IMR-90 (cell line): ENCODE results near the gene CDH15. TPM values are rescaled to one million over a fixed set of nuclear protein-coding genes. Genes with fewer than 3 reads are reported as not detected.

Experiments
- ATAC-seq: fragments of 200-7000 bp; cut with Tn5 transposase; 2 replicates; pipeline ENCODE4 v1.9.1; 2020; ENCODE audit warnings: low read depth, mild to moderate bottlenecking, moderate library complexity
- BruUV-seq: library from RNA; stranded (reverse); fragments of 400-500 nt; replicated peaks from 2 replicates; lab custom pipeline; 2021; lab: Mats Ljungman, UMichigan
- CTCF ChIA-PET: fragments of 300-600 bp; formaldehyde crosslinking; extraction: SDS; loops from one replicate; lab custom pipeline; 2021; ENCODE audit warnings: antibody characterized with exemption; lab: Yijun Ruan, JAX
- POLR2A ChIA-PET: fragments of 300-600 bp; sonication (Branson Sonifier 250); formaldehyde crosslinking; loops from one replicate; lab custom pipeline; 2022; ENCODE audit warnings: antibody characterized with exemption; ENCODE audit not compliant: unreplicated experiment; lab: Charles Lee
- DNase-seq: peaks from one replicate; pipeline ENCODE4 v3.0.0; 2013
- H2AFZ ChIP-seq: replicated peaks from 2 replicates; pipeline ENCODE3; 2013; ENCODE audit warnings: low read length, mild to moderate bottlenecking; ENCODE audit not compliant: poor library complexity
- H2AK5ac ChIP-seq: 2 replicates; pipeline ENCODE4 v1.6.1; 2013; ENCODE audit warnings: low read depth, low read length, inconsistent platforms
- H2AK9ac ChIP-seq: replicated peaks from 2 replicates; pipeline ENCODE3; 2013; ENCODE audit warnings: mild to moderate bottlenecking, low read depth, low read length, moderate library complexity; ENCODE audit not compliant: poor library complexity
- H2BK120ac ChIP-seq: 2 replicates; pipeline ENCODE4 v1.6.1; 2013; ENCODE audit warnings: low read depth, low read length, inconsistent platforms
- H2BK15ac ChIP-seq: 3 replicates; pipeline ENCODE4 v1.6.1; 2013; ENCODE audit warnings: low read depth, low read length, inconsistent platforms
- H2BK20ac ChIP-seq: 2 replicates; pipeline ENCODE4 v1.6.1; 2013; ENCODE audit warnings: low read depth, mild to moderate bottlenecking, inconsistent platforms, low read length, moderate library complexity
- H2BK5ac ChIP-seq: 2 replicates; pipeline ENCODE4 v1.6.1; 2013; ENCODE audit warnings: mild to moderate bottlenecking, low read depth, low read length, inconsistent platforms; ENCODE audit not compliant: poor library complexity, severe bottlenecking
- H3K14ac ChIP-seq: replicated peaks from 2 replicates; pipeline ENCODE4 v1.6.1; 2013; ENCODE audit warnings: low read depth, low read length, inconsistent platforms
- H3K18ac ChIP-seq: 2 replicates; pipeline ENCODE4 v1.6.1; 2013; ENCODE audit warnings: low read depth, low read length, control low read depth
- H3K23ac ChIP-seq: 2 replicates; pipeline ENCODE4 v1.6.1; 2013; ENCODE audit warnings: low read depth, low read length, inconsistent platforms
- H3K27ac ChIP-seq: 2 replicates; pipeline ENCODE4 v1.5.1; 2013; ENCODE audit warnings: mild to moderate bottlenecking, control low read depth, low read length; ENCODE audit not compliant: insufficient read depth
- H3K27me3 ChIP-seq: 2 replicates; pipeline ENCODE4 v1.6.1; 2013; ENCODE audit warnings: low read length; ENCODE audit not compliant: control insufficient read depth, insufficient read depth
- H3K36me3 ChIP-seq: 2 replicates; pipeline ENCODE4 v1.6.1; 2013; ENCODE audit warnings: low read length, mixed read lengths; ENCODE audit not compliant: control insufficient read depth, insufficient read depth
- H3K4ac ChIP-seq: 2 replicates; pipeline ENCODE4 v1.6.1; 2013; ENCODE audit warnings: low read depth, low read length, inconsistent platforms
- H3K4me1 ChIP-seq: 2 replicates; pipeline ENCODE4 v1.6.1; 2013; ENCODE audit warnings: low read length, mixed read lengths; ENCODE audit not compliant: control insufficient read depth, insufficient read depth
- H3K4me2 ChIP-seq: 2 replicates; pipeline ENCODE4 v1.6.1; 2013; ENCODE audit warnings: low read depth, mild to moderate bottlenecking, control low read depth, low read length, moderate library complexity
- H3K4me3 ChIP-seq: 2 replicates; pipeline ENCODE4 v1.5.1; 2013; ENCODE audit warnings: low read depth, mild to moderate bottlenecking, control low read depth, low read length, moderate library complexity; ENCODE audit not compliant: insufficient read depth
- H3K56ac ChIP-seq: 2 replicates; pipeline ENCODE4 v1.6.1; 2013; ENCODE audit warnings: low read length, inconsistent platforms; ENCODE audit not compliant: insufficient read depth; ENCODE audit errors: extremely low read depth
- H3K79me1 ChIP-seq, 2 experiments: 2 replicates each; pipeline ENCODE4 v1.6.1; 2013; ENCODE audit warnings: low read length in 2 of 2, inconsistent platforms in 1 of 2, low read depth in 1 of 2
- H3K9ac ChIP-seq: 2 replicates; pipeline ENCODE4 v1.6.1; 2013; ENCODE audit warnings: low read depth, low read length, control low read depth
- H3K9me1 ChIP-seq: 2 replicates; pipeline ENCODE4 v1.6.1; 2013; ENCODE audit warnings: low read length, inconsistent platforms; ENCODE audit not compliant: insufficient read depth
- H3K9me3 ChIP-seq: 2 replicates; pipeline ENCODE4 v1.6.1; 2013; ENCODE audit warnings: low read length; ENCODE audit not compliant: control insufficient read depth, insufficient read depth
- H4K20me1 ChIP-seq: 2 replicates; pipeline ENCODE4 v1.6.1; 2013; ENCODE audit warnings: low read length, inconsistent platforms; ENCODE audit not compliant: insufficient read depth
- H4K5ac ChIP-seq: 2 replicates; pipeline ENCODE4 v1.6.1; 2013; ENCODE audit warnings: mild to moderate bottlenecking, low read depth, low read length, control low read depth
- H4K8ac ChIP-seq, 2 experiments: 2 replicates each; pipeline ENCODE4 v1.6.1; 2013; ENCODE audit warnings: low read depth in 2 of 2, low read length in 2 of 2, control low read depth in 1 of 2, inconsistent platforms in 1 of 2
- H4K91ac ChIP-seq: 2 replicates; pipeline ENCODE4 v1.6.1; 2013; ENCODE audit warnings: low read depth, low read length, inconsistent platforms; ENCODE audit not compliant: insufficient read depth
- CEBPB ChIP-seq: IDR thresholded peaks from 2 replicates; pipeline ENCODE4 v1.6.1; 2012; ENCODE audit warnings: low read depth, low read length, improper control_type of control experiment
- CHD1 ChIP-seq: IDR thresholded peaks from 2 replicates; pipeline ENCODE4 v1.6.1; 2012; ENCODE audit warnings: low read depth, low read length, improper control_type of control experiment
- CTCF ChIP-seq: conservative IDR thresholded peaks from 2 replicates; pipeline ENCODE4 v1.5.1; 2012; ENCODE audit warnings: mild to moderate bottlenecking, low read depth, low read length, improper control_type of control experiment
- ELK1 ChIP-seq: fragments of 150-350 bp; IDR thresholded peaks from 2 replicates; pipeline ENCODE4 v1.6.1; 2016; ENCODE audit warnings: low read depth, mild to moderate bottlenecking, low read length, moderate library complexity, borderline replicate concordance
- FOS ChIP-seq: fragments of 150-350 bp; IDR thresholded peaks from 2 replicates; pipeline ENCODE4 v1.6.1; 2016; ENCODE audit warnings: low read depth, low read length
- MAZ ChIP-seq: IDR thresholded peaks from 2 replicates; pipeline ENCODE4 v1.6.1; 2012; ENCODE audit warnings: low read depth, mild to moderate bottlenecking, low read length, improper control_type of control experiment, moderate library complexity, borderline replicate concordance
- MXI1 ChIP-seq: IDR thresholded peaks from 2 replicates; pipeline ENCODE4 v1.6.1; 2012; ENCODE audit warnings: low read depth, mild to moderate bottlenecking, low read length, moderate library complexity, borderline replicate concordance
- NFE2L2 ChIP-seq: fragments of 150-350 bp; IDR thresholded peaks from 2 replicates; pipeline ENCODE4 v1.6.1; 2016; ENCODE audit warnings: low read depth, mild to moderate bottlenecking, low read length
- RAD21 ChIP-seq: IDR thresholded peaks from 2 replicates; pipeline ENCODE4 v1.6.1; 2012; ENCODE audit warnings: low read length, improper control_type of control experiment
- RCOR1 ChIP-seq: IDR thresholded peaks from 2 replicates; pipeline ENCODE4 v1.6.1; 2012; ENCODE audit warnings: mild to moderate bottlenecking, low read length, improper control_type of control experiment; ENCODE audit not compliant: insufficient replicate concordance
- SMC3 ChIP-seq: fragments of 150-350 bp; IDR thresholded peaks from 2 replicates; pipeline ENCODE4 v1.6.1; 2016; ENCODE audit warnings: low read depth, mild to moderate bottlenecking, antibody characterized with exemption, low read length, moderate library complexity
- WGBS, 2 experiments: methylation state at CpG; one replicate each; pipeline versions ENCODE4 v1.1.5 to v1.1.7; 2013; ENCODE audit warnings: missing lambda C conversion rate in 2 of 2; ENCODE audit not compliant: insufficient read length in 1 of 2; ENCODE audit errors: extremely low coverage in 2 of 2; 5-methylcytosine and 5-hydroxymethylcytosine counted together
- dilution Hi-C: fragments of 300-500 bp; cut with HindIII; formaldehyde crosslinking; loops from one replicate; pipeline ENCODE4 v1.14.3; 2018; ENCODE audit warnings: low sequenced_read_pairs; ENCODE audit not compliant: unreplicated experiment
- in situ Hi-C: fragments of 300-500 bp; cut with MboI; formaldehyde crosslinking; loops from 3 replicates; pipeline ENCODE4 v1.14.3; 2019; ENCODE audit warnings: low sequenced_read_pairs, inconsistent platforms, mixed read lengths
- intact Hi-C: fragments of 100-400 bp; cut with micrococcal nuclease; formaldehyde crosslinking; loops from 2 replicates; pipeline ENCODE4 v1.10.0; 2022
- polyA plus RNA-seq, 3 experiments: library from polyadenylated mRNA; depleted of rRNA; stranded (reverse); fragments of >200 nt; gene quantifications; 2 replicates each; pipeline ENCODE4 v1.2.3, GENCODE V29; 2012; ENCODE audit warnings: low replicate concordance in 1 of 3
- total RNA-seq: library from RNA; depleted of rRNA; stranded (reverse); fragments of >200 nt; gene quantifications from 2 replicates; pipeline ENCODE4 v1.2.3, GENCODE V29; 2012

CDH15 gene
- total and polyA plus RNA-seq, 2 of the 4 experiments (the other 2 are of a cell fraction): 0.18 to 0.62 TPM

DNA sequence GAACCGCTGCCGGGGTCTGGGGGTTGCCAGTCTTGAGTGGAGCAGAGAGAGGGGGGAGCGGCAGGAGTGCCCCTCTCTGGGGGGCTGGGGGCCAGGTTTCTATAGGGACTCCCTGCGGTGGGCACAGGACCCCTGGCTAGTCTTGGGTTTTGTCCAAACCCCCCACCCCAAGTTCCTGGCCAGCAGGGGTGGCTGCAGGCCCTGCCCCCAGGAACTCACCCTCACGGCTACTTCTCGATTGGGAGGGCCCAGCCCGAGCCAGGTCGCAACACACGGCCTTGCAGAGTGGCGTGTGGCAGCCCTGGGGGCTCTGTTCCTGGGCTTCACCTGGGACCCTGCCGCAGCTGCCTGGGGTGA is 601 bp downstream of the CDH15 start:
- Histone ChIP-seq H4K20me1 (no peaks in the 10 kb centered on the region; the same call in 1 of the 2 replicates), H3K56ac (no peak overlapping the region), H3K9me3 (no peaks in the 10 kb centered on the region), H3K18ac (no peak overlapping the region), H2AK5ac (no peak overlapping the region), H2BK120ac (no peak overlapping the region), H3K27me3 (peaks cover 47% of the 10 kb centered on the region), H3K14ac (no peak overlapping the region), H2BK5ac (no peak overlapping the region), H3K9me1 (no peaks in the 10 kb centered on the region), H3K4me3 (no peak overlapping the region), H4K8ac (no peak overlapping the region), H3K4me2 (no peak overlapping the region), H3K79me1 (no peaks in the 10 kb centered on the region), H2AK9ac (no peak overlapping the region), H2BK20ac (no peak overlapping the region), H3K9ac (no peak overlapping the region), H4K91ac (no peak overlapping the region), H3K4ac (no peak overlapping the region), H3K4me1 (peaks cover 5% of the 10 kb centered on the region; the same call in 1 of the 2 replicates), H3K27ac (no peak overlapping the region), H3K23ac (no peak overlapping the region), H2BK15ac (no peak overlapping the region), H2AFZ (no peak overlapping the region), H3K36me3 (no peaks in the 10 kb centered on the region), H4K5ac (no peak overlapping the region)
- in situ Hi-C loops: no loop called here
- no TSS peak for BruUV-seq
- TF ChIP-seq NFE2L2 (no peak), CEBPB (no peak), MXI1 (no peak), SMC3 (no peak), CTCF (no peak), CHD1 (no peak), RAD21 (no peak), MAZ (no peak), ELK1 (no peak), RCOR1 (no peak), FOS (no peak)
- ATAC-seq (no peak), DNase-seq (no peak)
- CTCF ChIA-PET: no interaction called here
- WGBS, 2 experiments: 80% methylated on average over 7 of the region's 11 CpGs; no CpG with 5 or more reads in 1 of the 2 experiments
- POLR2A ChIA-PET: no interaction called here
- dilution Hi-C loops: no loop called here
- intact Hi-C loops: no loop called here
